HG02798 (cell line): ENCODE measurements around the gene FNDC4.

ENCODE experiments used
- ATAC-seq: cut with Tn5 transposase; IDR thresholded peaks from one replicate; pipeline ENCODE4 v1.9.1; 2021; ENCODE audit warnings: mild to moderate bottlenecking; ENCODE audit not compliant: unreplicated experiment, poor library complexity

The FNDC4 gene

GRCh38 chr2:27494284-27494943 is 586 bp downstream of the FNDC4 start:
- ATAC-seq: no peak

DNA sequence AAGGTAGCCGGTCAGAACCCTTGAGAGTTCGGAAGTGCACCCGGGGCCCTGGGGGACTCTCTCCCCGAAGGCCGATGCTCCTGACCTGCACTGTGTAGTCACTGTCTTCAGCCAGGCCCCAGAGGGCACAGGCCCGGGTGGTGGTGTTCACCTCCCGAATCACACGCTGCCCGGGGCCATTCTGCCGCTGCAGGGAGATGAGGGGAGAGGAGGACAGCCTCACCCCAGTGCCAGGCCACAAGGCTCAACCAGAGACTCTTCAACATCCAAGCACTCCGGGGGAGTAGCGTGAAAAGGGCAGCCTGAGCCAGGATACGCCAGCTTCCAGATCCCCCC is 1.1 kb downstream of the FNDC4 start:
- no peak for ATAC-seq

- no peak for ATAC-seq
Measured at GRCh38 chr2:27492557-27492956, 2.4 kb downstream of the FNDC4 start.

GRCh38 chr2:27489498-27490397 is 5.3 kb downstream of the FNDC4 start, which contains the start of gene IFT172:
Gene IFT172, minus strand, starts transcription at chr2:27489743. Its CDS starts 90 bp downstream, at chr2:27489653.
- ATAC-seq: peak; percentile 96

GRCh38 chr2:27489118-27489497 is 5.9 kb downstream of the FNDC4 start:
- no peak for ATAC-seq

DNA sequence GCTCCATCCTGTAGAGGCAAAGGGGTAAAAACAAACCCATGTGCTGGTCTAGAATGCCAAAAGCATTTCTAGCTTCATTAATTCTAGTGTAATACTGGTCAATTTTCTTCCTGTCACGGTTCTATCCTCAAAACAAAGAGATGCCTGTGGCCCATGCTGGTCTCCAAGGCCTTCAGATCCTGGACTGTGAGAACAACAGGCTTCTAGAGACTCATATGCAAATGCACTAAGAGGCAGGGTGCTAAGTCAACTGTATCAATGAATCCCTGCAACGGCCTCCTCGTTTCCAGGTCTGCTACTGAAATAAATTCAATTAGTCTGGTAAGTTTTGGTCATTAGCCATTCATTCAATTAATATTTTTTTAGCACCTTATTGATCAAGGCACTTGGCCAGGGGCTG is 9.5 kb downstream of the FNDC4 start:
- no peak for ATAC-seq

- ATAC-seq: no peak
Measured at GRCh38 chr2:27471961-27472360, 23.0 kb downstream of the FNDC4 start.

GRCh38 chr2:27464443-27464842 is 30.6 kb downstream of the FNDC4 start:
- no peak for ATAC-seq

DNA sequence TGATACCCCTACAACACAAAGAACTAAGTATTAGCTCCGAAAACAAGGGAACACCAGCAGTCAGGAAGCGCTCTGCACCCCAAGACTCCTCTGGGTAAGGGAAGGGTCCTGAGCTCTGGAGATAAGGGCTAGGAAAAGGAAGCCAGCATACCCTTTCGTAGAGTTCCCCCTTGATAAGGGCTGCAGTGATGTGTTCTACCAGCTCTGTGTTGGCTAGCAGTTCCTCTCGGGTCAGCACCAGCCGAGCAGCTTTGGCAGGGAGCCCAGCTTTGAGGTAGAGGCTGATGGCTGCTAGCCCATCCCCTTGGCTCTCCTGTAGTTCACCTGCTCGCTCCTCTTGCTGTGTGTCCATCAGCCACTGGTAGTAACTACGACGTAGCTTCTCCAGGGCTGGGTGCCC is 33.9 kb downstream of the FNDC4 start:
- ATAC-seq: no peak

- no peak for ATAC-seq
Measured at GRCh38 chr2:27453968-27454367, 41.0 kb downstream of the FNDC4 start.

DNA sequence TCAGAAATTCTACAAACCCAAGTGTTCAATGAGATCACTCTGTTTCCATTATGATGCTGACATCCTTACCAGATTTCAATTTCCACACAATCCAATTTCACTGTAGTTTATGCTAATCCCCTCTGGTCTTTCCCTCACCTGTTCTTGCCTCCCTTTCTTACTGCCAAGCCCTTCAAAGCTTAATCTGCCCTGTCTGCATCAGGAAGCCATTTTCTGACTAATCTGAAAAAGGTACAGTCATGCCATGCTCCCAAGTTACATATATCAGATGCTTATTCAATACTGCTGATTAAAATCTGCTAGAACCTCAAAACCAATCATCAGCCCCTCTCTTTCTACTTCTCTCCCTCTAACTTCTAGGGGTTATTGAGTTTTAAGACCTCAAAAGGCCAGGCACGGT is 43.9 kb downstream of the FNDC4 start:
- ATAC-seq: no peak

- no peak for ATAC-seq
Measured at GRCh38 chr2:27448381-27448780, 46.6 kb downstream of the FNDC4 start.

GRCh38 chr2:27446057-27446456 is 48.9 kb downstream of the FNDC4 start:
- no peak for ATAC-seq

- no peak for ATAC-seq
Measured at GRCh38 chr2:27445615-27446014, 49.4 kb downstream of the FNDC4 start.

- ATAC-seq: no peak
Measured at GRCh38 chr2:27445155-27445554, 49.8 kb downstream of the FNDC4 start.

DNA sequence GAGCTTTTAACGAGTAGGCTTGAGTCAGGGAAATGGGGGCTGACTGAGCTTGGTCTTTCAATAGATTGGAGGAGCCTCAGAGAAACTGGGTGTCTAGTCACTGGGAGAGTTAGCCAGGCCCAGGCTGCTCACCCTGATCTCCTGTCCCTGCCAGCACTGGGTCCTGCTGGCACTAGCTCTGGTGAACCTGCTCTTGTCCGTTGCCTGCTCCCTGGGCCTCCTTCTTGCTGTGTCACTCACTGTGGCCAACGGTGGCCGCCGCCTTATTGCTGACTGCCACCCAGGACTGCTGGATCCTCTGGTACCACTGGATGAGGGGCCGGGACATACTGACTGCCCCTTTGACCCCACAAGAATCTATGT is 52.1 kb downstream of the FNDC4 start:
- no peak for ATAC-seq

DNA sequence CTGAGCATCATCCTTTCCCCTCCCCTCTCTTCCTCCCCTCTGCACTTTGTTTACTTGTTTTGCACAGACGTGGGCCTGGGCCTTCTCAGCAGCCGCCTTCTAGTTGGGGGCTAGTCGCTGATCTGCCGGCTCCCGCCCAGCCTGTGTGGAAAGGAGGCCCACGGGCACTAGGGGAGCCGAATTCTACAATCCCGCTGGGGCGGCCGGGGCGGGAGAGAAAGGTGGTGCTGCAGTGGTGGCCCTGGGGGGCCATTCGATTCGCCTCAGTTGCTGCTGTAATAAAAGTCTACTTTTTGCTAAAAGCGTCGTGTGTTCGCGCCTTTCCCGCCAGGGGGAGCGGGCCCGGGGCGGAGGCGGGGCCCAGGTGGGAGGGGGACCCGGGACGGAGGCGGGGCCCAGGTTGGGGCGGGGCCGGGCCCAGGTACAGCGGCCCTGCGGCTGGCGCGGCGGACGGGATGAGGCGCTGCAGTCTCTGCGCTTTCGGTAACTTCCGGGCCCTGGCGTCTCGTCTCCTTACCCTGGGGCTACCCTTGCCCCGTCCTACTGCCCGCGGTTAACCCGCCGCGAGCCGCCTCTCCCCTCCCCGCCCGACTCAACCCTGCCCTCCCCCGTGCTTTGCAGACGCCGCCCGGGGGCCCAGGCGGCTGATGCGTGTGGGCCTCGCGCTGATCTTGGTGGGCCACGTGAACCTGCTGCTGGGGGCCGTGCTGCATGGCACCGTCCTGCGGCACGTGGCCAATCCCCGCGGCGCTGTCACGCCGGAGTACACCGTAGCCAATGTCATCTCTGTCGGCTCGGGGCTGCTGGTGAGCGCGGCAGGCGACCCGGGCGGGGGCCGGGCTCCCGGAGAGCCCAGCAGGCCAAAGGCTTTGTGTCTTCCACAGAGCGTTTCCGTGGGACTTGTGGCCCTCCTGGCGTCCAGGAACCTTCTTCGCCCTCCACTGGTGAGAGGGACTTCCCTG is 52.8 kb downstream of the FNDC4 start, which contains the start of gene KRTCAP3:
TSS of gene KRTCAP3 (plus strand) at position 424 of the 962 bp plus-strand sequence. CDS start at position 456, 32 bp downstream.
- no peak for ATAC-seq
